ENCODE results near the gene TMEM174.

The TMEM174 gene

DNA sequence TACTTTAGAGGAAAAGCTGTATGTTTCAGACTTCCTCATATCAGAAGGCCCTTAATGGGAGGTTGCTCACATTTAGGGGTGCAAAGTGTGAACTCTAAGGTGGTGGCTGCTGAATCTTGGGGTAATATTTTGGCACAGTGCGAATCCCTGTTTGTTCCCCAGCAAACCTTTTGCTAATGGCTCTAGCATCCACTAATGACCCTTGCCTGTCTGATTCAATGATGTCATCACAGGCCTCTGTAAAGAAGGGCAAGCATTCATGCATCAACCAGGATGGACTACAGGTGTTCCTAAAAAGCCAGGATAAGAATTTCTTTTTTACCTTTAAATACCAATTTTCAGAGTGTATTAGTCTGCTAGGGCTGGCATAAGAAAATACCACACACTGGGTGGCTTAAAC, 32.2 kb upstream of the TMEM174 start:
- Mint-ChIP-seq H3K4me3 (no peak overlapping the region), H3K36me3 (ENCODE audit: insufficient read depth) (no peaks in the 10 kb centered on the region), H3K9me3 (no peaks in the 10 kb centered on the region), H3K27me3 (peaks cover 26 to 44% of the 10 kb centered on the region in 2 donors), H3K27ac (no peak overlapping the region), H3K4me1 (ENCODE audit: low read depth in 2 of 2) (no peaks in the 10 kb centered on the region)
- ATAC-seq (replicated peaks) (no peak), DNase-seq (no peak)

DNA sequence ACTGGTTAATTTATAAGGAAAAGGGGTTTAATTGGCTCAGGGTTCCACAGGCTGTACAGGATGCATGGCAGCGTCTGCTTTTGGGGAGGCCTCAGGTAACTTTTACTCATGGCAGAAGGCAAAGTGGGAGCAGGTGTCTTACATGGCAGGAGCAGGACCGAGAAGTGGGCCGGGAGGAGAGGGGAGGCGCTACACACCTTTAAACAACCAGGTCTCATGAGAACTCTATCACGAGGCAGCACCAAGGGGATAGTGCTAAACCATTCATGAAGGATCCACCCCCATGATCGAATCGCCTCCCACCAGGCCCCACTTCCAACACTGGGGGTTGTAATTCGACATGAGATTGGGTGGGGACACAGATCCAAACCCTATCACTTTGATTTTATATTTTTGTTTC, 31.0 kb upstream of the TMEM174 start:
- DNase-seq (no peak), ATAC-seq (replicated peaks) (no peak)
- H3K9me3 Mint-ChIP-seq: no peaks in the 10 kb centered on the region
- no peaks in the 10 kb centered on the region for H3K36me3 Mint-ChIP-seq (ENCODE audit: insufficient read depth)
- H3K27me3 Mint-ChIP-seq: peaks cover 32 to 51% of the 10 kb centered on the region in 2 donors
- no peaks in the 10 kb centered on the region for H3K4me1 Mint-ChIP-seq (ENCODE audit: low read depth in 2 of 2)
- no peak overlapping the region for H3K27ac Mint-ChIP-seq
- H3K4me3 Mint-ChIP-seq: no peak overlapping the region

DNA sequence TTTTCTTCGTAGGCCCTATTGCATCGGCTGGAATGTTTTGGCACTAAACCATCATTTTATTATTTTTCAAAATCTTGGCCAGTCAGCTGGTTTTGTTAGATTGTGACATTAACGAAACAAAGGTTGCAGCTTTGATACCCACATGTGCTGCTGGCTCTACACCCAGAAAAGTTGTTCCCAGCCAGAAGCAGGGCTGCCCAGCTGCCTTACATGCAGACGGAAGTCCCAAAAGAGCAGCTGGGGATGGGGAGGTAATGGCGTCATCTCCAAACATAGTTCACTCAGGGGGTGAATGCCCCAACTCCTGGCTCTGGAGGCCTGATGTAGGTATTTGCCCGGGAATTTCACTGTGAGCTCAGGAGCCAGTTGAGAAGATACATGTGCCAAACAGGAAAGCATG, 29.3 kb upstream of the TMEM174 start:
- no peaks in the 10 kb centered on the region for H3K36me3 Mint-ChIP-seq (ENCODE audit: insufficient read depth)
- DNase-seq: no peak
- H3K4me3 Mint-ChIP-seq: no peak overlapping the region
- no peaks in the 10 kb centered on the region for H3K4me1 Mint-ChIP-seq (ENCODE audit: low read depth in 2 of 2)
- H3K9me3 Mint-ChIP-seq: no peaks in the 10 kb centered on the region
- ATAC-seq (replicated peaks): no peak
- peaks cover 21 to 41% of the 10 kb centered on the region in 2 donors for H3K27me3 Mint-ChIP-seq
- no peak overlapping the region for H3K27ac Mint-ChIP-seq

DNA sequence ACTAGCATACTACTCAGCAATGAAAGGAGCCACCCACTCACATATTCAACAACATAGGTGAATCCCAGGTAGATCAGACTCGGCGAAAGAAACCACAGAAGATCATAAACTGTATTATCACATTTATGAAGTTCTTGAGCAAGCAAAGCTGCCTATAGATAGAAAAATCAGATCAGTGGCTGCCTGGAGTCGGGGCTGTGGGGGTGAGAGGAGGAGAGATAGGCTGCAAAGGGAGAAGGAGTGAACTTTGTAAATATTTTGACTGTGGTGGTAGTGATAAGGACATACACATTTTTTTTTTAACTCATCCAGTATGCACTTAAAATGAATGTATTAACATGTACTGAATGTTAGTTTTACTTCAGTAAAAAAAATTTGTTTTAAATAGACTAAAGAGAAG, 23.5 kb upstream of the TMEM174 start:
- DNase-seq: no peak
- Mint-ChIP-seq H3K4me3 (no peak overlapping the region), H3K36me3 (ENCODE audit: insufficient read depth) (no peaks in the 10 kb centered on the region), H3K27ac (no peak overlapping the region), H3K9me3 (no peaks in the 10 kb centered on the region), H3K27me3 (peaks cover 14 to 34% of the 10 kb centered on the region in 2 donors), H3K4me1 (ENCODE audit: low read depth in 2 of 2) (peaks cover 4 to 6% of the 10 kb centered on the region in 2 donors)
- no peak for ATAC-seq (replicated peaks)

DNA sequence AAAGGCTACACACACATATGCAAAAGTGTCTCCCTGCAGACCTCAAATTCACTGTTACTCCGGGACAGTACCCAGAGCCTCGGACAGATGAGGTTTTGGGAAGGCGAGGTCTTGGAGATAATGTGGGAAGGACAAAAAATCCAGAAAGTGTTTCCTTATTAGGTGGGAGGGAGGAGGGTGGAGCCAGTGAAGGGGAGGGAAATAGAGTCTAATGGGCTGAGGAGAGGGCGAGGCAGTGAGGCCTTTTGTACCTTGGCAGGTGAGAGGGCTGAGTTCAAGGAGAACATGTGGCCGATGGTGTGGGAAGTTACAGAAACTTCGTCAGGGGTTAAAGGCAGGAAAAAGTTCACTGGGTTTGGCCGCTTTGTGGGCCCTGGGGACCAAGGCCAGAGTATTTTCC, 22.1 kb upstream of the TMEM174 start:
- peaks cover 18 to 33% of the 10 kb centered on the region in 2 donors for H3K27me3 Mint-ChIP-seq
- peaks cover 4 to 6% of the 10 kb centered on the region in 2 donors for H3K4me1 Mint-ChIP-seq (ENCODE audit: low read depth in 2 of 2)
- H3K9me3 Mint-ChIP-seq: no peaks in the 10 kb centered on the region
- ATAC-seq (replicated peaks) (no peak), DNase-seq (no peak)
- H3K36me3 Mint-ChIP-seq (ENCODE audit: insufficient read depth): no peaks in the 10 kb centered on the region
- no peak overlapping the region for H3K4me3 Mint-ChIP-seq
- H3K27ac Mint-ChIP-seq: no peak overlapping the region

DNA sequence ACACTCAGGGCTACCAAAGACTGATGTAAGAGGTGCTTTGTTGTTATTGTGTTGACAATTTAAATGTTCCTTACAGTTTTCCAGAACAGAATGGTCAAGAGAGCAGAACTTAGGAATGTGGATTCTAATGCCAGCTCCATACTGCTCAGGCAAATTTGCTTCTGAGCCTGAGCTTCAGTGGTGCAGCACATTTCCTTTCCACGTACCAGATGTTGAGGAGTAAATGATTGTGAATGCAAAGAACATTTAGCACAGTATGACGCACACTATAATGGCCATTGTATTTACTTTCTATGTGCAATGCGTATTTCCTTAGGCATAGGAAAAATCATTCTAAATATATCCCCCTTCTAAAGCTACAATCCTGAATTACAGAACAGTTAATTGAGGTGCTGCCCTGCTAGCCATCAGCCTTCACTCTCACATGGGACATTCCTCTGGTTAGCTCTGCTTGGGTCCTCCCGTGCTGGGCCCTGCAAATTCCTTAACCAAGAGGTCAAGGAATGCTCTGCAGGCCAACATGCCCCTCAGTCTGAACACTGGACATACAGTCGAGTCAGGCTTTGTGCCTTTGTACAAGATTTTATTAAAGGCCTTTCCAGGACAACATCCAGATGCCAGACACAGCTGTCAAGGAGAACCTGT, 21.1 kb upstream of the TMEM174 start:
- ATAC-seq (replicated peaks): no peak
- Mint-ChIP-seq H3K9me3 (no peaks in the 10 kb centered on the region), H3K27me3 (peaks cover 22 to 34% of the 10 kb centered on the region in 2 donors), H3K4me3 (no peak overlapping the region), H3K27ac (no peak overlapping the region), H3K36me3 (ENCODE audit: insufficient read depth) (no peaks in the 10 kb centered on the region), H3K4me1 (ENCODE audit: low read depth in 2 of 2) (peaks cover 4 to 6% of the 10 kb centered on the region in 2 donors)
- DNase-seq: no peak

DNA sequence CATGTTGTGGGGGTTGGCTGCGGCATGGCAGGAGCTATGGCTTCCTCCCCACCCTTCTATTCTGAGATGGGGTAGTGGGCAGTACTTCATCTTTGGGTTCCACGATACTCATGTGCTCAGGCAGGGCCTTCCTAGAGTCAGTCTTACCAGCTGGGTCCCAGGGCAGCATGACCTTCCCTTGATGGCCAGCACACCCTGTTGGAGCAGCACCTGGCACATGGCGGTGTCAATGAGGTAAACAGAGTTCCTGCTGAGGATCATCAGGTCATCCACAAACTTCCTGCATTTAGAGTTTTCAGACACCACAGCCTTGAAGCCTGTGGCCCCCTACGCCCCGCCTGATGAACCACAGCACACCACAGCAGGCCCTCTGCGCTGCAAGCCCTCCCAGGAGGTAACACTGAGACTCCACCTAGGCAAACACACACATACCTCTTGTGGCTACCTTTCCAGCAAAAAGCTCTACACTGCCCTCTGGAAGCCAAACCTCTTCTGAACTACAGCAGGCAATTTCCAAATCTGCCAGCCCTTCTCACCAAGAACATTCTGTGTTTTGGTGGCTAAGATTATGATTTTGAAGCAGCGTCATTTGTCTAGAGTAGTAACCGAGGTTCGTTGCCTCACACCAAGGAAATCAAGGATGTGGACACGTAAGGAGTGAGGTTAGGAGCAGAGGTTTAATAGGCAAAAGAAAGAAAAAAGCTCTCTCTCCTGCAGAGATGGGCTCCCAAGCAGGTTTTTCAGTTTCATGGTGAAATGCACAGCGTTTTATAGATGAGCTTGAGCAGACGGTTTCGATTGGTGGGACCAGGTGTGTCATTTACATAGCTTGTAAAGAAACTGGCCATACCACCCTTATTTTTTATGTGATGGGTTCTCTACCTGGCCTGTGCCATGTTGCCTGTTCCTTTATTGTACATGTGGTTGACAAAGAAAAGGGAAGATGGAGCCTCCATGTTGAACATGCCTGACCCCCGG, 20.3 kb upstream of the TMEM174 start:
- H3K4me3 Mint-ChIP-seq: no peak overlapping the region
- no peak overlapping the region for H3K27ac Mint-ChIP-seq
- no peaks in the 10 kb centered on the region for H3K36me3 Mint-ChIP-seq (ENCODE audit: insufficient read depth)
- peaks cover 30 to 42% of the 10 kb centered on the region in 2 donors for H3K27me3 Mint-ChIP-seq
- H3K4me1 Mint-ChIP-seq (ENCODE audit: low read depth in 2 of 2): peaks cover 4 to 6% of the 10 kb centered on the region in 2 donors
- ATAC-seq (replicated peaks) (no peak), DNase-seq (no peak)
- H3K9me3 Mint-ChIP-seq: no peaks in the 10 kb centered on the region

DNA sequence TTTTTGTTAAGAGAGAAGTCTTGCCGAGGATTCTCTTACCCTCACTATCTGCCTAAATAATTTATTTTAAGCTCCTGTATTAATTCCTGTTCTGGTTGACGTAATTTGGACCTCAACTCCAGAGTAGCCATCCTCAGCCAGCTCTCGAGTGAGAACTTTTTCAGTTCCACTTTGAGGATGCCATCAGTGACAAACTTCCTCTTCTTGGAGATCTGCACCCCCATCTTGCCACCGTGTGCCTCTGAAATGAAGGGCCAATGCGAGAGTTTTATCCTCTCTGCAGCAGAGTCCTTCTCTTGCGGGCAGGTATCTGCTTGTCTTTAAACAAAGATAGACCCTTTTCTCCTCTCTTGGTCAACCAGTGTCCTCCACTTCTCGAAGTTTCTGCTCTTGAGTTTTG, 19.5 kb upstream of the TMEM174 start:
- H3K4me1 Mint-ChIP-seq (ENCODE audit: low read depth in 2 of 2): peaks cover 4 to 6% of the 10 kb centered on the region in 2 donors
- H3K27ac Mint-ChIP-seq: no peak overlapping the region
- peaks cover 36 to 50% of the 10 kb centered on the region in 2 donors for H3K27me3 Mint-ChIP-seq
- no peak for DNase-seq
- no peaks in the 10 kb centered on the region for H3K36me3 Mint-ChIP-seq (ENCODE audit: insufficient read depth)
- ATAC-seq (replicated peaks): no peak
- H3K9me3 Mint-ChIP-seq: no peaks in the 10 kb centered on the region
- H3K4me3 Mint-ChIP-seq: no peak overlapping the region

DNA sequence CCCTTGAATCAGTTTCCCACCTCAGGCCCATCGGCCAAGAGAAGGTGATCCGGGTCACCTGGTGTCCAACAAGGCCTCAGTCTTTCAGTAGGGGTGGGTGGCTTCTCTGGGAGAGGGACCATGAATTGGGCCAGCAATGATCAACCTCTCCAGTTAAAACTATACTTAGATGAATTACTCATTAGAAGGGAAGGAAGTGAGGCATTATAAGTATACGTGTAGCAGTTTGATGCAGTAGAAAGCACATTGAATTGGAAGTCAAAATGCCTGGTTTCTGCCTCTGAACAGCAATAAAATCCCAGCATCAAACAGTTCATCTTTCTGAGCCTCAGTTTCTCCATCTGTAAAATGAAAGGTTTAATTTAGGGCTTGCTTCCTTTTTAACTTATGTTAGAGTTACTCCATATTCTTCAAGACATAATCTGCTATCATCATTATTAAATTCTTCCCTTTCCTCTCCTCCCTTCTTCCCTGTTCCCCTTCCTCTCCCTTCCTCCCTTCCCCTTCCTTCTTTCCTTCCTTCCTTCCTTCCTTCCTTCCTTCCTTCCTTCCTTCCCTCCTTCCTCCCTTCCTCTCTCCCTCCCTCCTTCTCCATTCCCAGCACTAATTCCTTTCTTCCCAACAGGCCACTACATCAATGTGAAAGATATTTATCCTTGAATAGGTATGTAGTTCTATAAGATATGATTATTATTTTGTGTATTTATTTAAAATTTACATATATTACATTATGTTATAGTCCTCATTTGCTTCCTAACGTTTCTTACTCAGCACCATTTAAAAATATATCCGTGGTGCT, 18.6 kb upstream of the TMEM174 start:
- peaks cover 36 to 50% of the 10 kb centered on the region in 2 donors for H3K27me3 Mint-ChIP-seq
- H3K4me1 Mint-ChIP-seq (ENCODE audit: low read depth in 2 of 2): peaks cover 4 to 9% of the 10 kb centered on the region in 2 donors
- DNase-seq: no peak

DNA sequence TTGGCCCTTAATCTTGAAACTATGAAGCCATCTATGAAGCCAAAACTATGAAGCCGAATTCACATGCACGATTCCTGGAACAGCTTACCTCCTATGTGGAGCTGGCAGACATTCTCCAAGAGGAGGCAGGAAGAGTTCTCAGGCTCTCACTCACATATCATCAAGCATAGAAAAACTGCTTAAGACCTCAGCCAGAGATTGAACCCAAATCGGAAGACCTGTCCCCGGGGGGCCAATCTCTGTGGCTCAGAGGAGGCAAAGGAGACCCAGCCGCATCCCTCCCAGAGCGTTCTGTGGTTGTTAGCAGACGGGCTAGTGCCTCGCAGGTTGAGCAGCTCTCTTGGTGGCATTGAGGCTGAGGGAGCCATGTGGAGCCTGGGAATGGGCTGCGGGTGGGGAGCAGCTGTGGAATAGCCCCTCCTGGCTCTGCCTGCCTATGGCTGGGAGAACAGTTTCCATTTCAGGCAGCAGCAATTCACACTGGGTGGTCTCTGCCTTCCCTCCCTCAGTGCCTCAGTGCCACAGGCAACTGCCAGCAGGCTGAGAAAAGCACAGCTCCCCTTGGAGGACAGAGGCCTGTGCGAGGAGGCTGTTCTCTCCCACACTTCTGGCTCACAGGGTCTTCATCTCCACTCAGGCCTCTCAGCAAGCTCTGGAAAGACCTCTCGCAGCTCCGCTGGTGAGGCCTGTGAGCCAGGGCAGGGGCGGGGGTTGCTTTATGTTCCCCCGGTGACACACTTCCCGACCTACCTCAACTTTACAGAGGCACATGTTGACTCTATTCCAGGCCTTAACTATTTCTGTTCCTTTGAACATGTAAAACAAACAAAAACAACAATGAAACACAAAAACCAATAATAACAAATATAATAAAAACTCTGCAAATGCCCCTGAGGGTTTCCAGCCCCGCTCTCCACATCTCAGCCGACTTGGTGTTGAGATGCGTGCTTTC, 17.4 kb upstream of the TMEM174 start:
- H3K27me3 Mint-ChIP-seq: peaks cover 36 to 50% of the 10 kb centered on the region in 2 donors
- DNase-seq (no peak), ATAC-seq (replicated peaks) (no peak)
- H3K9me3 Mint-ChIP-seq: no peaks in the 10 kb centered on the region
- no peaks in the 10 kb centered on the region for H3K36me3 Mint-ChIP-seq (ENCODE audit: insufficient read depth)
- no peak overlapping the region for H3K27ac Mint-ChIP-seq
- H3K4me3 Mint-ChIP-seq: no peak overlapping the region
- H3K4me1 Mint-ChIP-seq (ENCODE audit: low read depth in 2 of 2): peaks cover 16 to 20% of the 10 kb centered on the region in 2 donors

More for the DNA sequence above, 18.6 kb upstream of the TMEM174 start:
- H3K36me3 Mint-ChIP-seq (ENCODE audit: insufficient read depth): no peaks in the 10 kb centered on the region
- ATAC-seq (replicated peaks): no peak
- no peak overlapping the region for H3K4me3 Mint-ChIP-seq
- no peaks in the 10 kb centered on the region for H3K9me3 Mint-ChIP-seq
- no peak overlapping the region for H3K27ac Mint-ChIP-seq

DNA sequence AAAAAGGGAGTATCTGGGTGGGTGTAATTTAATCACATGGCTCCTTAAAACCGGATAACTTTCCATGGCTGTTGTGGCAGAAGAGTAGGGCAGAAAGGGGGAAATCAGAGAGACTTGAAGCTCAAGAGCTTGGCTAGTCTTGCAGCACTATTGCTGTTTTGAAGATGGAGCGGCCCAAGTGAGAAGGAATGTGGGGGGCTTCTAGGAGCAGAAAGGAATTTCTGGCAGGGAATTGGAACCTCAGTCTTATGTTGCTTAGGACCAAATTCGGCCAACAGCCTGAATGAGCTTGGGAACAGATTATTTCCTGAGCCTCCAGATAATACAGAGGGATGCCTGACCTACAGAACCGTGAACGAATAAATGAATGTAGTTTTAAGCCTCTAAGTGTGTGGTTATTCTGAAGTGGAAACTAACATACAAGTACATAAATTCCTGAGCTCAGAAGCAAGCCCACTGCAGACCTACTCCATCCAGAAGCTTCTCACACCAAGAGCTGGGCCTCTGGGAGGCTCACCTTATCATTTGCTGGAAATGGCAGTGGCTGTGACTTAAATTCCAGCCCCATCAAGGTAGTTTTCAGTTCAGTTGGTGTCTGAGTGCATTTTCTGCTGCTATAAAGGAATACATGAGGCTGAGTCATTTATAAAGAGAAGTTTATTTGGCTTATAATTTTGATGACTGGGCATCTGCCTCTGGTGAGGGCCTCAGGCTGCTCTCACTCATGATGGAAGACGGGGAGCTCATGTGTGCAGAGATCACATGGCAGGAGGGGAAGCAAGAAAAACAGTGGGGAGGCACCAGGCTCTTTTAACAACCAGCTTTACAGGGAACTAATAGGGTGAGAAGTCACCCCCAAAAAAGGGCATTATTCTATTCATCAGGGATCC, 15.3 kb upstream of the TMEM174 start:
- ATAC-seq (replicated peaks) (no peak), DNase-seq (no peak)
- Mint-ChIP-seq H3K27me3 (peaks cover 41 to 56% of the 10 kb centered on the region in 2 donors), H3K27ac (no peak overlapping the region), H3K36me3 (ENCODE audit: insufficient read depth) (no peaks in the 10 kb centered on the region), H3K4me3 (no peak overlapping the region), H3K4me1 (ENCODE audit: low read depth in 2 of 2) (peaks cover 23% of the 10 kb centered on the region in 2 donors), H3K9me3 (no peaks in the 10 kb centered on the region)

DNA sequence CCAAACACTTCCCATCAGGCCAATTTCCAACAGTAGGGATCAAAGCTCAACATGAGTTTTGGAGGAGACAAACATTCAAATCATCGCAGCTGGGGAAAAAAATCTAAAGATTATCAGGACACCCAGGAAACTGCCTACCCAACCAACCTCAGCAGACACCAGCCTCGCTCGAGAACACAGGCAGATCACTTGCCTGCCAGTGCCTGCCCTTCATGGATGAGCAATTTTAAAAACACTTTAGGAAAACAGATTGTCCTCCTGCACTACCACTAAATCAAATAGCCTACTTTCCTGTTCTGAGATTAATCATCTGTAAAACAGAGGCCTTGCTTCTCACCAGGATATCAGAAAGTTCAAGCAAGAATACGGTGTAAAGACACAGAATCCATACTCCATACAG, 14.7 kb upstream of the TMEM174 start:
- no peaks in the 10 kb centered on the region for H3K36me3 Mint-ChIP-seq (ENCODE audit: insufficient read depth)
- no peak for DNase-seq
- H3K9me3 Mint-ChIP-seq: no peaks in the 10 kb centered on the region
- H3K27me3 Mint-ChIP-seq: peaks cover 41 to 56% of the 10 kb centered on the region in 2 donors
- ATAC-seq (replicated peaks): no peak
- no peak overlapping the region for H3K27ac Mint-ChIP-seq
- H3K4me1 Mint-ChIP-seq (ENCODE audit: low read depth in 2 of 2): peaks cover 20 to 21% of the 10 kb centered on the region in 2 donors
- no peak overlapping the region for H3K4me3 Mint-ChIP-seq

Data from effector memory CD8-positive, alpha-beta T cell (primary cell).